ENCODE results near the gene TRIM65. TPM values are rescaled to one million over a fixed set of nuclear protein-coding genes. Genes with fewer than 3 reads are reported as not detected.

The TRIM65 gene
- total and polyA plus RNA-seq, 8 donors, result 8.1 to 26.6 (median 10.6) TPM; not detected in 1

DNA sequence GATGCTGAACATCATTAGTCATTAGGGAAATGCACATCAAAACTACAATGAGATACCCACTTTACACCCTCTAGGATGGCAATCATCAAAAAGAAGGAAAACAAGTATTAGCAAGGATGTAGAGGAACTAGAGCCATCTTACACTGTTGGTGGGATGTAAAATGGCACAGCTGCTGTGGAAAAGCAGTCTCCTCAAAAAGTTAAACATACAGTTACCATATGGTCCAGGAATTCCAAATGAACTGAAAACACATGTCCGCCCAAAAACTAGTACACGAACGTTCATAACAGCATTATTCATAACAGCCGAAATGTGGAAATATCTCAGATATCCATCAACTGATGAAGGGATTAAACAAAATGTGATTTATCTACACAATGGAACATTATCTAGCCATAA lies 37.1 kb upstream of the TRIM65 start:
- Histone ChIP-seq H3K27me3 (no peaks in the 10 kb centered on the region), H3K36me3 (no peaks in the 10 kb centered on the region), H3K9me3 (no peaks in the 10 kb centered on the region), H3K27ac (no peak overlapping the region), H3K4me3 (no peak overlapping the region), H3K4me1 (no peaks in the 10 kb centered on the region)
- TF ChIP-seq POLR2AphosphoS5 (IDR thresholded peaks at IDR 0.05) (no peak), CTCF (IDR thresholded peaks at IDR 0.05) (no peak), EP300 (IDR thresholded peaks at IDR 0.05) (no peak), POLR2A (IDR thresholded peaks at IDR 0.05) (no peak)
- WGBS, 5 donors, result 77 to 87% (median 82%) methylated on average over 4 of the region's 4 CpGs
- DNase-seq, result no peak
- intact Hi-C loops (cut with DNase I; ENCODE audit: low total_unique reads), result no loop called here

DNA sequence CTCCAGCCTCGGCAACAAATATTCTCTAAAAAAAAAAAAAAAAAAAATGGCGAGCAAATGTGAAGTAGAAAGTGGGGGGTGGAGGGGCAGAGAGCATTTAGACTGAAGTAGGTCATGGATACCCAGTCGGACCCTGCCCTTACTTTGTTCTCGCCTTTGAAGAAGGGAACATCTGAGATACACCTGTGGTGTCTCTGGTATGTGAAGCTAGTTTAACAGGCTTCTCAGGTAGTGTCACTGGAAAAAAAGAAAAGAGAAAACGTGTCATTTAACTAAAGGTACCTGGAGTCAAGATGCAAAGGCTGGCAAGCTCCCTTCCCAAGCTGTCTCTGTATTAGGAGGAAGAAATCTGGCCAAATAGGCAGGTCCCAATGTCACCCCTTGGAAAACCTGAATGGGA lies 36.1 kb upstream of the TRIM65 start:
- no peak overlapping the region for H3K4me3 ChIP-seq
- H3K27me3 ChIP-seq, result no peaks in the 10 kb centered on the region
- H3K27ac ChIP-seq, result no peak overlapping the region
- H3K4me1 ChIP-seq, result no peaks in the 10 kb centered on the region
- intact Hi-C loops (cut with DNase I; ENCODE audit: low total_unique reads), result no loop called here
- DNase-seq, result no peak
- no peaks in the 10 kb centered on the region for H3K9me3 ChIP-seq
- no peak for TF ChIP-seq POLR2AphosphoS5 (IDR thresholded peaks at IDR 0.05)
- TF ChIP-seq POLR2A (IDR thresholded peaks at IDR 0.05), result no peak
- TF ChIP-seq CTCF (IDR thresholded peaks at IDR 0.05), result no peak
- no peaks in the 10 kb centered on the region for H3K36me3 ChIP-seq
- WGBS, 5 donors, result 87 to 93% (median 92%) methylated on average over 5 of the region's 5 CpGs

GRCh38 chr17:75931062-75931461 lies 34.3 kb upstream of the TRIM65 start:
- no peak for DNase-seq
- WGBS, 5 donors, result 88 to 95% (median 91%) methylated on average over 4 of the region's 4 CpGs
- Histone ChIP-seq H3K36me3 (peaks cover 0 to 9% (median 4%) of the 10 kb centered on the region in 4 donors), H3K27ac (no peak overlapping the region), H3K27me3 (no peaks in the 10 kb centered on the region), H3K9me3 (no peaks in the 10 kb centered on the region), H3K4me3 (no peak overlapping the region), H3K4me1 (no peaks in the 10 kb centered on the region)
- intact Hi-C loops (cut with DNase I; ENCODE audit: low total_unique reads), result no loop called here
- TF ChIP-seq CTCF (IDR thresholded peaks at IDR 0.05) (no peak), POLR2AphosphoS5 (IDR thresholded peaks at IDR 0.05) (no peak), POLR2A (IDR thresholded peaks at IDR 0.05) (no peak), EP300 (IDR thresholded peaks at IDR 0.05) (no peak)

DNA sequence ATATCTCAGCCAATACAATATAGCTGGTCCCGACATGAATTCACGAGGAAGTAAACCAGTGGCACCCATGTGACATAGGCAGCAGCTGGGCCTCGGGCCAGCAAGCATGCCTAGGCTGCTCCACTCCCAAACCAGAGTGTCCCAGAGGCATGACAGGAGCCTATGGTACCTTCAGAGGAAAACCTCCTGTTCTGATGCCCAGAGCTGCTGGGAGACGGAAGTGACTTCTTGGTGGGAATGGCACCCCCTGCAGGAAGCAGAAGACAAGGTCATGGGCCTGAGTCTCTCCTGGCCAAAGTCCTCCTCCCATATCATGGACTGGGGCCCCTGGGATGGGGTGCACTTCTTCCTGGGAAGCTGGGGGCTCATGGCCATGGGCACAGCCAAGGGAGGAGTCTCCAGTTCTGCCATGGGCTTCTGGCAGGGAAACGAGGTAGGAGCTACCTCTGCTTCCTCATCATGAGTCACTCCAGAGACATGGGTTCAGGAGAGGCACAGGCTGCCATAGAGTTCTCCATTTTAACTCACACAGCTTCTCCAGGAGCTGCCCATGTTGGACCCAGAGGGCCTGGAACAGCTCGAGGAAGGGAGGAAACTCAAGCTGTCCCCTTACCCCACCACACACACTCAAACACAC lies 30.7 kb upstream of the TRIM65 start:
- H3K36me3 ChIP-seq, result peaks cover 5 to 41% (median 27%) of the 10 kb centered on the region in 4 donors
- H3K4me1 ChIP-seq, result no peaks in the 10 kb centered on the region
- no peak overlapping the region for H3K27ac ChIP-seq
- intact Hi-C loops (cut with DNase I; ENCODE audit: low total_unique reads), result no loop called here
- H3K4me3 ChIP-seq, result no peak overlapping the region
- H3K9me3 ChIP-seq, result no peaks in the 10 kb centered on the region
- 46 to 58% (median 51%) methylated on average over 5 to 6 of the region's 6 CpGs for WGBS, 5 donors
- peak; percentile 54 to 60 for DNase-seq
- H3K27me3 ChIP-seq, result no peaks in the 10 kb centered on the region
- TF ChIP-seq EP300 (IDR thresholded peaks at IDR 0.05), result no peak
- peak in 1 of 7 experiments; percentile 42 for TF ChIP-seq CTCF (IDR thresholded peaks at IDR 0.05)
